ENCODE measurements around the gene SMIM44.

DNA sequence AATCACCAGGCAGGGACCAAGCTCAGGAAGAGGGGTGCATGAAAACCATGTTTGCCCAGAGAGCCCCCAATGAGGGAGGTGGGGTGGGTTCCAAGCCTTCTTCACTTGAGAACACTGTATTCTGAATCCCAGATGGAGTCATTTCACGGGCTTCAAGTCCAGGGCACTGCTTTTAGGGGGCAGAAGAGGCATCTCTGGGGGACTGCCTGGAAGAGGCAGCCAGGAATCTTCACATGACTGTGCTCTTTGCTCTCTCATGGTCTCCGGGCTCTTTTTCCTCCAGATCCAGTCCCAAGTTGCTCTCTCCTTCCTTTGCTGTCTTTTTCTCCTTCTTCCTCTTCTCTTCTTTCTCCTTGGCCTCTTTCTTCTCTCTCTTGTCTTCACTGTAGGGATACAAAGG lies 8.6 kb downstream of the SMIM44 start:
- TF ChIP-seq POLR2A (IDR thresholded peaks at IDR 0.05) = no peak
- TF ChIP-seq, protein P1, sequence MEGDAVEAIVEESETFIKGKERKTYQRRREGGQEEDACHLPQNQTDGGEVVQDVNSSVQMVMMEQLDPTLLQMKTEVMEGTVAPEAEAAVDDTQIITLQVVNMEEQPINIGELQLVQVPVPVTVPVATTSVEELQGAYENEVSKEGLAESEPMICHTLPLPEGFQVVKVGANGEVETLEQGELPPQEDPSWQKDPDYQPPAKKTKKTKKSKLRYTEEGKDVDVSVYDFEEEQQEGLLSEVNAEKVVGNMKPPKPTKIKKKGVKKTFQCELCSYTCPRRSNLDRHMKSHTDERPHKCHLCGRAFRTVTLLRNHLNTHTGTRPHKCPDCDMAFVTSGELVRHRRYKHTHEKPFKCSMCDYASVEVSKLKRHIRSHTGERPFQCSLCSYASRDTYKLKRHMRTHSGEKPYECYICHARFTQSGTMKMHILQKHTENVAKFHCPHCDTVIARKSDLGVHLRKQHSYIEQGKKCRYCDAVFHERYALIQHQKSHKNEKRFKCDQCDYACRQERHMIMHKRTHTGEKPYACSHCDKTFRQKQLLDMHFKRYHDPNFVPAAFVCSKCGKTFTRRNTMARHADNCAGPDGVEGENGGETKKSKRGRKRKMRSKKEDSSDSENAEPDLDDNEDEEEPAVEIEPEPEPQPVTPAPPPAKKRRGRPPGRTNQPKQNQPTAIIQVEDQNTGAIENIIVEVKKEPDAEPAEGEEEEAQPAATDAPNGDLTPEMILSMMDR (IDR thresholded peaks at IDR 0.05) = no peak
- no peak for TF ChIP-seq EP300 (IDR thresholded peaks at IDR 0.05)
